SK-N-MC (cell line): ENCODE data around the gene ATP5F1C.

ENCODE experiments used
- EZH2 ChIP-seq: fragments of 200-600 bp; sonication (generic); IDR thresholded peaks from one replicate; pipeline ENCODE4 v1.6.1; 2017; ENCODE audit warnings: antibody characterized with exemption
- FOXP2 ChIP-seq: optimal IDR thresholded peaks from 2 replicates; pipeline ENCODE3; 2011; ENCODE audit warnings: mild to moderate bottlenecking, moderate library complexity; ENCODE audit not compliant: insufficient read depth; ENCODE audit errors: extremely low read length, control extremely low read depth
- POLR2AphosphoS5 ChIP-seq: IDR thresholded peaks from 2 replicates; pipeline ENCODE4 v1.6.1; 2012; ENCODE audit warnings: mild to moderate bottlenecking, low read depth, low read length, borderline replicate concordance

GRCh38 chr10:7802606-7803005 lies 14.6 kb downstream of the ATP5F1C start:
- no peak for TF ChIP-seq POLR2AphosphoS5
- no peak for TF ChIP-seq EZH2
- TF ChIP-seq FOXP2: no peak
